Thoracic aorta (tissue), 2 donors: ENCODE data around the gene ZFAND2A. TPM values are rescaled to one million over a fixed set of nuclear protein-coding genes. Genes with fewer than 3 reads are reported as not detected.

Experiments used
- ATAC-seq: fragments of 150-250 bp; one replicate; pipeline ENCODE4 v1.8.0; 2017; ENCODE audit warnings: low read depth; ENCODE audit not compliant: insufficient number of reproducible peaks, low FRiP score
- DNase-seq: peaks from one replicate; pipeline ENCODE4 v3.0.0-alpha.2; 2020; ENCODE audit warnings: low spot score
- H3K27ac ChIP-seq, 2 donors: fragments of 200-600 bp; sonication (generic); 1 replicate in 1 of 2; 2 replicates in 1 of 2; pipeline ENCODE4 v1.5.1; 2016; ENCODE audit warnings: mild to moderate bottlenecking in 2 of 2, moderate library complexity in 2 of 2
- H3K27me3 ChIP-seq: fragments of 200-600 bp; sonication (generic); replicated peaks from 2 replicates; pipeline ENCODE4 v1.6.0; 2016; ENCODE audit warnings: mild to moderate bottlenecking; ENCODE audit not compliant: insufficient read depth
- H3K36me3 ChIP-seq: fragments of 200-600 bp; sonication (generic); one replicate; pipeline ENCODE4 v1.5.1; 2016
- H3K4me1 ChIP-seq, 2 donors: fragments of 200-600 bp; sonication (generic); 1 replicate in 1 of 2; 2 replicates in 1 of 2; pipeline versions ENCODE4 v1.5.1 to v1.6.0; 2016; ENCODE audit warnings: low read depth in 2 of 2, mild to moderate bottlenecking in 1 of 2; ENCODE audit not compliant: control insufficient read depth in 1 of 2
- H3K4me3 ChIP-seq: fragments of 200-600 bp; sonication (generic); 2 replicates; pipeline ENCODE4 v1.5.1; 2016; ENCODE audit warnings: mild to moderate bottlenecking
- H3K9me3 ChIP-seq: fragments of 200-600 bp; sonication (generic); 2 replicates; pipeline ENCODE4 v1.5.1; 2016
- total RNA-seq, 2 donors: library from RNA; depleted of rRNA; stranded (reverse); fragments of >200 nt; gene quantifications; one replicate each; pipeline versions ENCODE4 v1.1.0 to v1.2.3, GENCODE V29; 2016
- TF ChIP-seq, protein P1 (sequence below): fragments of 200-600 bp; sonication (generic); IDR thresholded peaks from one replicate; pipeline ENCODE4 v1.5.1; 2019; ENCODE audit warnings: antibody characterized with exemption

ZFAND2A gene
- total RNA-seq, 2 donors from 2014 or later: 19.3 to 23.2 TPM

DNA sequence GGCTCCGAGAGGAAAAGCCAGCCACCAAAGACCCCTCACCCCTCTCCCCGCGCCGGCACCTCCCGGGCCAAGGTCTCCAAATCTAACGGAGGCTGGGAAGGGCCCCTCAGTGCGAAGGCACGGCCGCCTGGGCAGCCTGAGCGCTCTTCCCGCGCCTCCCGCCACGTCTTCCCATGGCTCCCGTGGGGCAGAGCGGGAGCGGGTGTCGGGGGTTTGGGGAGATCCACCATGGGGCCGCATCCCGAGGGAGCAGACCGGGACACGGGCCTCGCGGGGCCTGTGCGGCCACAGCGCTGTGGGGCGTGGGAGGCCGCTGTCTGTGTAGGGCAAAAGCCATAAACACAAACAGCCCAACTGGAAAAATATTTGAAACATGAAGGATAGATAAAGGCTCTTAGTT lies 49.6 kb downstream of the ZFAND2A start:
- no peak for ATAC-seq

DNA sequence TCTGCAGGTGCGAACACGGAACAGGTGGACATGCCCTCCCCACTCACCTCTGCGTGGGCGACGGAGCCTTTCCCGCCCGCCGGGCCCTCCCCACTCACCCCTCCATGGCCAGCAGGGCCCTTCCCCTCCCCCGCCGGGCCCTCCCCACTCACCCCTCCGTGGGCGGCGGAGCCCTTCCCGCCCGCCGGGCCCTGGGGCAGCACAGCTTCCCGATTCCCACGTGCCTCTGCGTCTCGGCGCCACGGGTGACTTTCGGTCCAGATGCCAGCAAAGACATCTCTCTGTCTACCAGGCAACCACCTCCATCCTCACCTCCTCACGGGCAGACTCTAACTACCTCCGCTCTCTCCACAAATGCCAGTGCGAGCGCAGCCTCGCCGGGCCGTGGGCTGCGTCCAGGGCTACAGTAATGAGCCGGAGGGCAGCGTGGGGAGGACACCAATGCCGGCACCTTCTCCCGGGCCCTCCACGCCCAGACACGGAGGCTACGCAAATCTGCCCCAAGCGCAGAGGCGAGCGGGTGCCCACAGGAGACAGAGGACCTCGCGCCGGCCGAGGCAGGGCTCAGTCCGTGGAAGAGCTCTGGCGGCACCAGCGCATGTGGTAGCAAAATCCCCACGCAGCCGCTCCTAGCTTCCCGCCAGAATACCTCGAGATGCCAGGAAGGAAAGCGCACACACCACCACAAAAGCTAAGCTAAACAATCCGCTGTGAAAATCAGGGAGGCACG lies 50.2 kb downstream of the ZFAND2A start:
- no peak for ATAC-seq
- TF ChIP-seq, protein P1, sequence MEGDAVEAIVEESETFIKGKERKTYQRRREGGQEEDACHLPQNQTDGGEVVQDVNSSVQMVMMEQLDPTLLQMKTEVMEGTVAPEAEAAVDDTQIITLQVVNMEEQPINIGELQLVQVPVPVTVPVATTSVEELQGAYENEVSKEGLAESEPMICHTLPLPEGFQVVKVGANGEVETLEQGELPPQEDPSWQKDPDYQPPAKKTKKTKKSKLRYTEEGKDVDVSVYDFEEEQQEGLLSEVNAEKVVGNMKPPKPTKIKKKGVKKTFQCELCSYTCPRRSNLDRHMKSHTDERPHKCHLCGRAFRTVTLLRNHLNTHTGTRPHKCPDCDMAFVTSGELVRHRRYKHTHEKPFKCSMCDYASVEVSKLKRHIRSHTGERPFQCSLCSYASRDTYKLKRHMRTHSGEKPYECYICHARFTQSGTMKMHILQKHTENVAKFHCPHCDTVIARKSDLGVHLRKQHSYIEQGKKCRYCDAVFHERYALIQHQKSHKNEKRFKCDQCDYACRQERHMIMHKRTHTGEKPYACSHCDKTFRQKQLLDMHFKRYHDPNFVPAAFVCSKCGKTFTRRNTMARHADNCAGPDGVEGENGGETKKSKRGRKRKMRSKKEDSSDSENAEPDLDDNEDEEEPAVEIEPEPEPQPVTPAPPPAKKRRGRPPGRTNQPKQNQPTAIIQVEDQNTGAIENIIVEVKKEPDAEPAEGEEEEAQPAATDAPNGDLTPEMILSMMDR: no peak

More for the DNA sequence above, 49.6 kb downstream of the ZFAND2A start:
- no peak overlapping the region for H3K27ac ChIP-seq
- H3K9me3 ChIP-seq: no peaks in the 10 kb centered on the region
- H3K36me3 ChIP-seq: no peaks in the 10 kb centered on the region
- no peak overlapping the region for H3K4me3 ChIP-seq
- no peaks in the 10 kb centered on the region for H3K27me3 ChIP-seq
- H3K4me1 ChIP-seq: no peaks in the 10 kb centered on the region
- TF ChIP-seq, protein P1: no peak
- DNase-seq: no peak

DNA sequence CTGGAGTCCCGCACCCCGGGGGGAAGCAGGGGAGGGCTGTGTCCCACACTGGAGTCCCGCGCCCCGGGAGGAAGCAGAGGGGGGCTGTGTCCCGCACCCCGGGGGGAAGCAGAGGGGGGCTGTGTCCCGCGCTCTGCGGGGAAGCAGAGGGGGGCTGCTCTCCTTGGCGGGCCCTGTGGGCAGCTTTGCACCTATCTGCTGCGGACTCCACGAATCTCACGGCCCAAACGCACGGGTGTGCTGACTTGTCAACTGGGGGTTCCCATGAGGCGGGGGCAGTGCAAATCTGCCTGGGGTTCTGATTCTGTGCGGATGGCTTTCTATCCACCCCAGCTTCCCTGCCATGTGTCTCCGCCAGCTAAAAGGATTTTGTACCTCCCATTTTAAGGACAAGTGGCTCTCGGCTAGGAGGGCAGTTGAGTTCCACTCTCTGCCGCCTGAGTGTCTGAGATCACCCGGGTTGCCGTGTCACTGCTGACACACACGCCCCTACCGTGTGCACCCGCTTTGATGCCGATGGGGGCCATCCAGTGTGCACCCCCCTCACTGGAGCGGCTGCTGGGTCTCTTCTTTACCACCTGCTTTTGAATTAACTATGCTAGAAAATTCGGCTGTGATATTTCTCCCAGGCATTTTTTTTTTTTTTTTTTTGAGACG lies 51.6 kb downstream of the ZFAND2A start:
- ATAC-seq: no peak
- no peaks in the 10 kb centered on the region for H3K4me1 ChIP-seq
- H3K4me3 ChIP-seq: no peak overlapping the region
- TF ChIP-seq, protein P1: no peak
- no peaks in the 10 kb centered on the region for H3K27me3 ChIP-seq
- no peak for DNase-seq
- H3K9me3 ChIP-seq: no peaks in the 10 kb centered on the region
- no peaks in the 10 kb centered on the region for H3K36me3 ChIP-seq
- H3K27ac ChIP-seq: no peak overlapping the region

More for the DNA sequence above, 50.2 kb downstream of the ZFAND2A start:
- no peaks in the 10 kb centered on the region for H3K36me3 ChIP-seq
- no peak overlapping the region for H3K27ac ChIP-seq
- H3K27me3 ChIP-seq: no peaks in the 10 kb centered on the region
- no peaks in the 10 kb centered on the region for H3K4me1 ChIP-seq
- H3K9me3 ChIP-seq: no peaks in the 10 kb centered on the region
- H3K4me3 ChIP-seq: no peak overlapping the region
- no peak for DNase-seq

DNA sequence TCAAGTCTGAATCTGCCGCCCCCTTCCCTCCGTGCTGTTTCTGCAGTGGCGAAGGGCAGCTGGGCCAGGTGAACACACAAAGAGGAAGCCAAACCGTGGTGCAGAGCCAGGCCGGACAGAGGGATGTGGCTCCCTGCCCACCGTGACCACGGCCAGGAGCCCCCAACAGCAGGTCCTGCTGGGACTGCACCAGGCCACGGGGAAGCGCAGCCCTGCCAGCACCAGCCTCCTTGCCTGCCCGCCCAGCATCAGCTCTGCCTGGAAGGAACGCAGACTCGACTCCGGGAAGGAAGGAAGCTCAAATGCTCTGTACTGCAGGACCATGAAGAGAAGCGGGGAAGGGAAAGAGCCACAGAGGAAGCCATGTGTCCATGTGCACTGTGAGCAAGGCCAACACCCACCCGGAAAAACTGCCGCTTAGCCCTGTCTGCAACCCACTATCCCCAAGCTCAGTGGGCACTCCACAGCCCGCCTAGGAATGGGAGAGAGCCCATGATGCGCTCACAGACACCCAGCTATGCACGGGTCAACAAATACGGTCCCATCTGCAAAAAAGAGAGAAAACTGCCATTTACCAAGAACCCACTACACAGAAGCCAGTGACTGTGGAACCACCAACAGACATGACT lies 53.1 kb downstream of the ZFAND2A start:
- Histone ChIP-seq H3K27ac (no peak overlapping the region), H3K9me3 (no peaks in the 10 kb centered on the region), H3K4me3 (no peak overlapping the region), H3K36me3 (no peaks in the 10 kb centered on the region), H3K27me3 (no peaks in the 10 kb centered on the region), H3K4me1 (peaks cover 8 to 12% of the 10 kb centered on the region in 2 donors)
- no peak for DNase-seq
- no peak for ATAC-seq
- TF ChIP-seq, protein P1: no peak
